ENCODE measurements around the gene HEATR5A. TPM values are rescaled to one million over a fixed set of nuclear protein-coding genes. Genes with fewer than 3 reads are reported as not detected.
A peak's percentile ranks its signal among the peaks of the same experiment; 100 is the strongest.

Gene HEATR5A
- total RNA-seq, 1 experiment from 2014 or later: 12.7 TPM

GRCh38 chr14:31340297-31341063, 79.9 kb downstream of the HEATR5A start:
- BruUV-seq (replicated peaks): no TSS peak
- peak; percentile 66 for DNase-seq
- Histone ChIP-seq H3K4me3 (ENCODE audit: low read length) (no peak overlapping the region; the same call in 1 of the 2 replicates), H3K27me3 (ENCODE audit: low read length) (no peaks in the 10 kb centered on the region), H3K79me2 (ENCODE audit: low read length) (no peaks in the 10 kb centered on the region), H3K4me2 (ENCODE audit: low read length) (peak overlapping the region; percentile 68), H2AFZ (ENCODE audit: low read length) (no peak overlapping the region), H3K4me1 (ENCODE audit: insufficient read depth, low read length) (peaks cover 33% of the 10 kb centered on the region), H3K27ac (ENCODE audit: low read length) (peak overlapping the region; percentile 70), H3K9ac (ENCODE audit: low read length) (0 out of 2 replicates have a peak overlapping the region, but pooled peaks have one; percentile 15), H3K36me3 (ENCODE audit: low read depth, low read length) (no peaks in the 10 kb centered on the region; the same call in 1 of the 2 replicates), H4K20me1 (ENCODE audit: low read length) (no peaks in the 10 kb centered on the region), H3F3A (ENCODE audit: low read length, unreplicated experiment) (peaks cover 5% of the 10 kb centered on the region), H3K9me2 (replicated peaks; ENCODE audit: low read length) (no peaks in the 10 kb centered on the region), H3K9me3 (ENCODE audit: low read length) (no peaks in the 10 kb centered on the region)
- intact Hi-C loops (cut with micrococcal nuclease): loop anchor here (1.0 to 5.0 kb wide), 2 partner anchors 133 to 180 kb away; partner anchors contain the start of gene HECTD1
- CTCF ChIA-PET: interaction anchor here (1.7 kb wide), 1 partner anchor 133 kb away, joined by 8 read pairs; the partner anchor contains the start of gene HECTD1
- peak; percentile 83 for ATAC-seq
- TF ChIP-seq EZH2phosphoT487 (IDR thresholded peaks at IDR 0.05; ENCODE audit: borderline replicate concordance, low read length): no peak
- TF ChIP-seq CTCF (conservative IDR thresholded peaks at IDR 0.05; ENCODE audit: low read depth, low read length): no peak
- TF ChIP-seq EZH2 (IDR thresholded peaks at IDR 0.05; ENCODE audit: low read length, unreplicated experiment): no peak
- POLR2A ChIA-PET (ENCODE audit: unreplicated experiment): interaction anchor here (0.6 to 0.7 kb wide), 2 partner anchors 25 to 133 kb away, joined by 3 to 4 read pairs; partner anchors contain the start of gene HECTD1

DNA sequence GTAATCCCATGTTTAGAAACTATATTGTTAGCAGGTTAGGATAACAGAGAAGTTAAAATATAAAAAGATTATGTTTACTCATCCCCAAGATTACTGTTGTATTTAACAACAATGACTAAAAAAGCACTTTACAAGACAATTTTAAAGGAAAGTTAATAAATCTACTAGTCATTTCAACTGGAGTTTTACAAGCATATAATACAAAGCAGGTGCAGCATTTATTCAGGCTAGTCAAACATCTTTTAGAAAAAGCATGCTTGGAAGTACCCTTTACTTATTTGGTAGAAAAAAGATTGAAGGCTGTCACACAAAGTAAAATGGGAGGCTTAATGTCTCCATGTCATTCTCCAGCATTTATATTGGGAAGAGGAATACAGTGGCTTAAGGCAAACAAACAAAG, 80.6 kb downstream of the HEATR5A start:
- Histone ChIP-seq H2AFZ (ENCODE audit: low read length) (no peak overlapping the region), H3K4me3 (ENCODE audit: low read length) (no peak overlapping the region), H3K79me2 (ENCODE audit: low read length) (no peaks in the 10 kb centered on the region), H3K9me3 (ENCODE audit: low read length) (no peaks in the 10 kb centered on the region), H3K4me1 (ENCODE audit: insufficient read depth, low read length) (peaks cover 33% of the 10 kb centered on the region), H3F3A (ENCODE audit: low read length, unreplicated experiment) (peaks cover 5% of the 10 kb centered on the region), H3K4me2 (ENCODE audit: low read length) (peak overlapping the region; percentile 68), H3K36me3 (ENCODE audit: low read depth, low read length) (no peaks in the 10 kb centered on the region; the same call in 1 of the 2 replicates), H3K9ac (ENCODE audit: low read length) (no peak overlapping the region), H4K20me1 (ENCODE audit: low read length) (no peaks in the 10 kb centered on the region), H3K9me2 (replicated peaks; ENCODE audit: low read length) (no peaks in the 10 kb centered on the region), H3K27ac (ENCODE audit: low read length) (peak overlapping the region; percentile 70), H3K27me3 (ENCODE audit: low read length) (no peaks in the 10 kb centered on the region)
- intact Hi-C loops (cut with micrococcal nuclease): loop anchor here (1.0 to 5.0 kb wide), 2 partner anchors 132 to 179 kb away; partner anchors contain the start of gene HECTD1
- BruUV-seq (replicated peaks): no TSS peak
- ATAC-seq: peak; percentile 68
- peak; percentile 35 for DNase-seq
- TF ChIP-seq EZH2phosphoT487 (IDR thresholded peaks at IDR 0.05; ENCODE audit: borderline replicate concordance, low read length) (no peak), EZH2 (IDR thresholded peaks at IDR 0.05; ENCODE audit: low read length, unreplicated experiment) (no peak), CTCF (conservative IDR thresholded peaks at IDR 0.05; ENCODE audit: low read depth, low read length) (no peak)
- ChIA-PET POLR2A (ENCODE audit: unreplicated experiment) (no interaction called here), CTCF (interaction anchor here (1.7 kb wide), 1 partner anchor 132 kb away, joined by 8 read pairs; the partner anchor contains the start of gene HECTD1)

Measured in PC-3 (cell line).